Urothelium cell line (cell line): ENCODE data around the gene EIF2S1.
"Not testable (repeated sequence)": the region's sequence is repeated elsewhere in the genome, so short reads cannot be mapped to it uniquely, and the experiment has no call there.

ENCODE experiments used
- DNase-seq: peaks from one replicate; pipeline ENCODE4 v3.0.0; 2011; ENCODE audit warnings: low spot score, mixed read lengths
- FAIRE-seq: peaks from 2 replicates; lab custom pipeline; 2011; peaks lifted over from hg19 to GRCh38; lab: Jason Lieb, UNC

The EIF2S1 gene

DNA sequence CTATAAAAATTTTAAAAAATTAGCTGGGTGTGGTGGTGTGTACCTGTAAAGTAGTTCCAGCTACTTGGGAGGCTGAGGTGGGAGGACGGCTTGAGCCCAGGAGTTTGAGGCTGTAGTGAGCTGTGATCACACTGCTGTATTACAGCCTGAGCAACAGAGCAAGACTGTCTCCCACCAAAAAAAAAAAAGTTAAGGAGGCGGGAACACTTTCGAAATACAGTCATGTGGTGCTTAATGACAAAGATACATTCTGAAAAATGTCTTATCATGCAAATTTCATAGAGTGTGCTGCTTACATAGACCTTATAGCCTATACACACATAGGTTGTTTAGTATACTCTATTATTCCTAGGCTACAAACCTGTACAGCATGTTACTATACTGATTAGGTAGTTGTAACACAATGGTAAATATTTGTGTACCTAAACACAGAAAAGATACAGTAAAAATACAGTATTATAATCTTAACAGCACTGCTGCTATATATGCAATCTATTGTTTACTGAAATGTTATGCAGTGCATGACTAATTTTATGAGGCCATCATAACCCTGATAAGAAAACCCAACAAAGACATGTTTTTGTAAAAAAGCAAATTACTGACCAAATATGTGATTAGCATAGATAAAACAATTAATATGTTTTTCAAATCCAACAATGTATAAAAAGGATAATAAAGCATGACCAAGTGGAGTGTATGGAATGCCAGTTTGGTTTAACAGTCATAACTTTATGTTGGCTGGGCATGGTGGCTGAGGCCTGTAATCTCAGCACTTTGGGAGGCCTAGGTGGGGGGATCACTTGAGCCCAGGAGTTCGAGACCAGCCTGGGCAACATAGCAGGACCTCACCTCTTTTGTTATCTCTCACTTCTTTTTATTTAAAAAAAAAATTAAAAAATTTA is 11.4 kb downstream of the EIF2S1 start:
- FAIRE-seq (no peak), DNase-seq (no peak)

DNA sequence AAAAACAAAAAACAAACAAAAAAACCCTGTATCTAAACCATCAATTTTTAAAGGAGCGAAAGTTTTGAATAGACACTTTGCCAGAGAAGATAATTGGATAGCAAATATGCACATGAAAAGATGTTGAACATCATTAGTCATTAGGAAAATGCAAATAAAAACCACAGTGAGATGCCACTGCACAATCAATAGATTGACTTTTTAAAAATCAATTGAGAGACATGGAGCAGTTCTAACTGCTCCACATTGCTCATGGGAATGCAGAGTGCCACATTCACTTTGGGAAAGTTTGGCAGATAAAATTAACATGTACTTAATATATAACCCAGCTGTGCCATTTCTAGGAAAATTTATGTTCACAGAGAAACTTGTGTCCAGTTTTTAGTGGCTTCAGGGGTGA is 12.7 kb downstream of the EIF2S1 start:
- DNase-seq (no peak), FAIRE-seq (no peak)

GRCh38 chr14:67373347-67373746 is 13.2 kb downstream of the EIF2S1 start:
- no peak for DNase-seq
- peak; percentile 37 for FAIRE-seq

- no peak for FAIRE-seq
Observed at GRCh38 chr14:67377916-67378315, 17.8 kb downstream of the EIF2S1 start.

DNA sequence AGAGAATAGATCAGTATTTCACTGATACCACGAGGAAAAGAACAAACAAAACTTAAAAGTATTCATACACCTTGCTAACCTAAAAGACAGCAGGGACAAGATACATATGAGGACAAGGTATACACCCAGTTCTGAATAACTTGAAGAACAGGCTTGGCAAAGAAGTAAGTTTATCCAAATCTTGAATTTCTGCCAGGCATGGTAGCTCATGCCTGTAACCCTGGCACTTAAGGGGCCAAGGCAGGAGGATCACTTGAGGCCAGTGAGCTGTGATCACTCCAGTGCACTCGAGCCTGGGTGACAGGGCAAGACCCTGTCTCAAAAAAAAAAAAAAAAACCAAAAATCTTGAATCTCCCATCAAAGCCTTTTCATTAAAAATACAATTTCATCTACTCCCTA is 25.0 kb downstream of the EIF2S1 start:
- no peak for DNase-seq
- FAIRE-seq, result peak; percentile 61

More at GRCh38 chr14:67377916-67378315, 17.8 kb downstream of the EIF2S1 start:
- DNase-seq, result no peak

- FAIRE-seq (no peak), DNase-seq (no peak)
Observed at GRCh38 chr14:67385618-67386017, 25.5 kb downstream of the EIF2S1 start.

DNA sequence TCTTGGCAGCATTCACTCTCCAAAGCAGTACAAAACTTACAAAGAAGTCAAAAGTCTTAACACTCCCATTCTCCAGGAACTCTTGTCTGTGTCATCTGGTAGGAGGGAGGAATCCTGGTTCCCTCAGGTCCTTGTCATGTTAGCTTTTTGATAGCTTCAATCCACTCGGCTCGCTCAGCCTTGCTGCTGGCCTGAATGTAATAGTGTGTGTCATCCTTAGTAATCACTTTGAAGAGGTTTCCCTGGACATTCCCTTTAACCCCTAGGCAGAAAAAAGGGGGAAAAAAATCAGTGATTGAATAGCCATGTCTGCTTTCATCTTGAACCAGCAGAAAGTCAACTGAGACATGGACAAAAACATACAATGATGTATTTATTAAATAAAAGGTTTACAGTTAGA is 27.1 kb downstream of the EIF2S1 start:
- FAIRE-seq, result peak; percentile 77
- no peak for DNase-seq

DNA sequence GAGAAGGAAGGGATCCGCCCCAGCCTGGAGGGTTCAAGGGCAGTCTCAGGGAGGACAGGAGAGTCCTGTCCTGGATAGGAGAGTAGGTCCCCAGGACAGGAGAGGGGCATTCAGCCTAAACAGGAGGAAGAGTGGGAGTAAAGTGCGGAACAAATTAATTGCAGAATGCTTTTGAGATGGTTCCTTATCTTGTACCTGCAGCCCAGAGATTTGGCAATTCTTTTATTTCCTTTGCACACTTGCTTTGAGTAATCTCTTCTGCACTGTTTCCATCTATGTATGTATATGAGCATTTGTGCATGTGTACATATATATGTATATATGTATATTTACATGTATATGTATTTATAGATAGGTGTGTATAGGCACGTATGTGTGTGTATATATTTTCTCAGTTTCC is 29.1 kb downstream of the EIF2S1 start:
- no peak for FAIRE-seq
- no peak for DNase-seq

DNA sequence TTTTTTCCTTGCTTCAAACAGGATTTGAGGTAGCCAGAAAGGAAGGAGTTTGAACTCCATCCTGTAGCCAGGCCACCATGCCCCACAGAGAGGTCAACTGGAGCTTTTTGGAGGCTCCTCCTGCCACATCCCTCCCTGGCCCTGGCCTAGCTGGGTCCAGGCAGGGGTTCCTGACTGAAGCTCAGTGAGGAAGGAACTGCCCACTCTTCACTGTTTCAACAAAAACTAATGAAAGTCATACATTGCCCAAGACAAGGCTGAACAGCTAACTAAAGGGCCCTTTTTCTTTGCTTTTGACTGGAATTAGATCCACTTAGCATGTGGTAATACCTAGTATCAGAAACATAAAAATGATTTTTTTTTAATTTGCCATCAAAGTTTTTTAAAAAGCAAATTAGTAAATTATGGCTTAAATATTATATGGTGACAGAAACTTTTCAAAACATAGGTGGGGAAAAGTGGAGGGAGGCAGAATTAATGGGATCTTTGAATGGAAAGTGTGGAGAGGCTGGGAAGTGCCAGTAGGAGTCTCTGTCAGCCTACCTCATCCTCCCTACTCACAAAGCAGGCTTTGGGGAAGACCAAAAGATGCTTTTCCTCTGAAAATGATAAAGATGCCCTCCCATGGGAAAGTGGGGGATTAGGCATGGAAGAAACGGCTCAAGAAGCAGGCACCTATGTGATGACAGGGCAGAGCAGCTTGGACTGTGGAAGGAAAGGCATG is 29.8 kb downstream of the EIF2S1 start:
- DNase-seq (no peak), FAIRE-seq (no peak)

DNA sequence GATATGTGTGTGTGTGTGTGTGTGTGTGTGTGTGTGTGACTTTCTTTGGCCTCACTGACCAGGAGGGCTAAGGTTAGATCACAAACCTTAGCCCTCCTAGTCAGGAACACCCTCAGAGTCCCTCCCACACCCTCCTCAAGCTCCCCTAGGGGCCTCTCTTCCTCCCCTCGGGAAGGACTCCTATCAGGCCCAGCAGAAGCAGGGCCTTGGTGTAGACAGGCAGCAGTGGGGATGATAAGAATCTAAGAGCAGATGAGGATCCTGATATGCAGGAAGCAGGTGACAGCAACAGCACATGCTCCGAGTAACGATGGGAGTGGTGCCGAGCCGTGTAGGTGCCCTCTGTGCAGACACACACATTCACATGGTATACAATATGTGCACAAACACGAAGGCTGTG is 31.1 kb downstream of the EIF2S1 start:
- no peak for FAIRE-seq
- no peak for DNase-seq

DNA sequence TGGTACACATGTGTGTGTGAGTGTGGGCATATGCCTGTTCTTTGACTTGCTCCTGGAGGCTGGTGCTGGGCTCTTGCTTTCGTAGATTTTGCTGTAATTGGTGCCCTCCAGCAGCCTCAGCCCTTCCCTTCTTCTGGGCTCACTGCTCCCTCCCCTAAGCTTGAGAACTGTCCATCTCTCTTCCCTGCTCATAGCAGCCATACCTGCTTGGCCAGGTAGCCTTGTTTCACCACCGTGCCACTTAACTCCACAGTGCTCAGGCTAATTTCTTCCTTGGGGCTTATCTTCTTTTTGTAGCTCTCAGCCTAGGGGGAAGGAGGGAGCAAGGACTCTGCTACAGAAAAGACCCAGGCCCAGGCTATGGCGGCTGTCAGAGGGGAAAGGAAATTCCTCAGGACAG is 32.0 kb downstream of the EIF2S1 start:
- DNase-seq (no peak), FAIRE-seq (no peak)

- DNase-seq, result no peak
- FAIRE-seq, result peak; percentile 72
Observed at GRCh38 chr14:67392800-67393199, 32.7 kb downstream of the EIF2S1 start.

DNA sequence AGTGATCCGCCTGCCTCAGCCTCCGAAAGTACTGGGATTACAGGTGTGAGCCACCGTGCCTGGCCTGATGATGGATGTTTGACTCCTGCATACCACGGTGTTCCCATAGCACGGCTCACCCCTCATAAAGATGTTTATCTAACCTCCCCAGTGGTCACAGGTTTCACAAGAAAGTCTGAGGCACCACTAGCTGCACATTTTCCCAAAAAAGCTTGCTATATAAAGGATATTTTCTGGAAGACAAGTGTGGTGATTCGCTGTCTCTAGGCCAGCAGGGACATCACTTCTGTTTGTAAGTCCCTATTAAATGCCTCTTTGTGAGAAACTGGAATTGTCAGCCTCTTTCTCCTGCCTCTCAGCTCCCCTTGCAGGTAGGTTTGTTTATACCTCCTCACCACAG is 33.6 kb downstream of the EIF2S1 start:
- no peak for FAIRE-seq
- no peak for DNase-seq

- DNase-seq, result no peak
- peak; percentile 83 for FAIRE-seq
Observed at GRCh38 chr14:67395086-67395875, 35.2 kb downstream of the EIF2S1 start.

GRCh38 chr14:67395876-67396189 is 35.7 kb downstream of the EIF2S1 start:
- DNase-seq (no peak), FAIRE-seq (no peak)

GRCh38 chr14:67396381-67396970 is 36.3 kb downstream of the EIF2S1 start:
- FAIRE-seq, result no peak
- DNase-seq, result peak; percentile 74

GRCh38 chr14:67397536-67397935 is 37.4 kb downstream of the EIF2S1 start:
- FAIRE-seq (no peak), DNase-seq (no peak)

- no peak for DNase-seq
- no peak for FAIRE-seq
Observed at GRCh38 chr14:67400434-67400833, 40.3 kb downstream of the EIF2S1 start.

DNA sequence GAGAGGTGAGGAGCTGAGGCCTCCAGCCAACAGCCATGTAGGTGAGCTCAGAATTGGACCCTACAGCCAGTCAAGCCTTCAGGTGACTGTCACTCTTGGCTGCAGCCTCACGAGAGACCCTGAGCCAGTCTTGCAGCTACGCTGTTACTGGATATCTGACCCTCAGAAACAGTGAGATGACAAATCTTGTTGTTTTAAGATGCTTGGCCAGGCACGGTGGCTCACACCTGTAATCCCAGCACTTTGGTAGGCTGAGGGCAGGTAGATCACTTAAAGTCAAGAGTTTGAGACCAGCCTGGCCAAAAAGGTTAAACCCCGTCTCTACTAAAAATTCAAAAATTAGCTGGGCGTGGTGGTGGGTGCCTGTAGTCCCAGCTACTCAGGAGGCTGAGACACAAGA is 45.6 kb downstream of the EIF2S1 start:
- DNase-seq (no peak), FAIRE-seq (peak; percentile 61)

DNA sequence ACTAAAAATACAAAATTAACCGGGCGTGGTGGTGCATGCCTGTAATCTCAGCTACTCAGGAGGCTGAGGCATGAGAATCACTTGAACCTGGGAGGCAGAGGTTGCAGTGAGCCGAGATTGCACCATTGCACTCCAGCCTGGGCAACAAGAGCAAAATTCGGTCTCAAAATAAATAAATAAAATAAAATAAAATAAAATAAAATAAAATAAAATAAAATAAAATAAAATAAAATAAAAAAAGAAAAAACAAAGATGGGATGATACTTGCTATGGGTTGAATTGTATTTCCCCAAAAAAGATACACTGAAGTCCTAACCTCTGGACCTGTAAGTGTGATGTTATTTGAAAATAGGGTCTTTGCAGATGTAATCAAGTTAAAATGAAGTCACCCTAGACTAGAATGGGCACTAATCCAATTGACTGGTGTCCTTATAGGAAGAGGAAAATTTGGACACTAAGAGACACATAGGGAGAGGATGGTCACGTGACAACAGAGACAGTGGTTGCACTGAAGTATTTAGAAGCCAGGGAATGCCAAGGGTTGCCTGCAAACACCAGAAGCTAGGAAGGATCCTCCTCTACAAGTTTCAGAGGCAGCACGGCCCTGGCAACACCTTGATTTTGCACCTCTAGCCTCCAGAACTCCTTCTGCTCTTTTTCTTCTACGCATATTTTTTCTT is 48.1 kb downstream of the EIF2S1 start:
- not testable (repeated sequence) for FAIRE-seq, DNase-seq
